Measurements from ENCODE around the gene VWA1.
"Not testable (repeated sequence)": the region's sequence is repeated elsewhere in the genome, so short reads cannot be mapped to it uniquely, and the experiment has no call there.

VWA1 gene

DNA sequence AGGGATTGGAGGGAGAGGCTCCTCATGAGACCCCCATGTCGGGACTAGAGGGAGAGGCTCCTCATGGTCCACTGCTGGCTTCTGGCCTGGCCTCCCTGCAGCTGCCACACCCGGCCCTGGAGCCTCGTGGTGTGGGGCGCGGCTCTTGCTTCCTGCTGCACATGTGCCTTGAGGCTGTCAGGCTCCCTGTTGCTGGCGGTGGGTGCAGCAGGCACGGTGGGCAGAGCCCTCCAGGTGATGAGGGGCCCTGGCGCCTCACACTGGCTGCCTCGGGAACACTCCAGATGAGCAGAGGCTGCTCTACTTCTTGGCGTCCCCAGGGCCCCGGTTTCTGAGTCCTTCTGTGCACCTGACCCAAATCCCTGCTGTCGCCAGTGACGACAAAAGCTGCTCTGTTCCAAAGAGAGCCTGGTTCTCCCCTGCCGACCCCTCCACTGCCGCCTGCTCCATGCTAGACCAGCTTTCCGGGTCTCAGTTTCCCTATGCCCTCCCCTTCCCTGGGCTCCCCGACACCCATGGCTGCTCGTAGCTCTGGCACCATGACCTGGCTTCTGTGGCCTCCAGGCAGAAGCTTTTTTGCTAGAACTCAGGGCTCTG, 26.3 kb downstream of the VWA1 start:
- no peak for DNase-seq

GRCh38 chr1:1462318-1462966, 27.0 kb downstream of the VWA1 start:
- DNase-seq: no peak

- DNase-seq: no peak
These were observed 27.8 kb downstream of the VWA1 start for GRCh38 chr1:1463312-1463711.

- DNase-seq: not testable (repeated sequence)
These were observed 32.9 kb downstream of the VWA1 start for GRCh38 chr1:1468196-1468985.

GRCh38 chr1:1470626-1471388, 35.3 kb downstream of the VWA1 start:
- DNase-seq: no peak

DNA sequence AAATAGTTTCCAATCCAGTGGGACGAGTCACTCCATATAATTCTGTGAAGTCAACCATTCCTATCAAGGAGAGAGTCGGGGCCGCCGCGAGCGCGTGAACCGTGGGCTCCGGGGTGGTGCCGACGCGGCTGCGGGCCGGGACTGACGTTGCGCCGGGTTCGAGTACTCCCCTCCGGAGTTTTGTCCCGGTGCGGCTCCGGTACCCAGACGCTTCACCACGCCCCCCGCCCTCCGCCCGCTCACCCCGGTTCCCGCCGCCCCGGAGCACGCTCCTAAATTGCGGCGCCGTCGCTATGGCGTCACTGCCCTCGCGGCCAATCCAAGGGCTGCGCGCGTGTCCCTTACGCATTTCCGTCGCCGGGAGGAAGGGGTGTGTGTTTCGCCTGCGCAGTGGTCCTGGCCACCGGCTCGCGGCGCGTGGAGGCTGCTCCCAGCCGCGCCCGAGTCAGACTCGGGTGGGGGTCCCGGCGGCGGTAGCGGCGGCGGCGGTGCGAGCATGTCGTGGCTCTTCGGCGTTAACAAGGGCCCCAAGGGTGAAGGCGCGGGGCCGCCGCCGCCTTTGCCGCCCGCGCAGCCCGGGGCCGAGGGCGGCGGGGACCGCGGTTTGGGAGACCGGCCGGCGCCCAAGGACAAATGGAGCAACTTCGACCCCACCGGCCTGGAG, 36.0 kb downstream of the VWA1 start, which contains the start of gene ATAD3B:
Gene ATAD3B (plus strand): TSS at position 377 of the 664 bp plus-strand sequence. CDS start 120 bp downstream, at position 497.
- peak; percentile 69 to 84 (median 80) for DNase-seq

DNA sequence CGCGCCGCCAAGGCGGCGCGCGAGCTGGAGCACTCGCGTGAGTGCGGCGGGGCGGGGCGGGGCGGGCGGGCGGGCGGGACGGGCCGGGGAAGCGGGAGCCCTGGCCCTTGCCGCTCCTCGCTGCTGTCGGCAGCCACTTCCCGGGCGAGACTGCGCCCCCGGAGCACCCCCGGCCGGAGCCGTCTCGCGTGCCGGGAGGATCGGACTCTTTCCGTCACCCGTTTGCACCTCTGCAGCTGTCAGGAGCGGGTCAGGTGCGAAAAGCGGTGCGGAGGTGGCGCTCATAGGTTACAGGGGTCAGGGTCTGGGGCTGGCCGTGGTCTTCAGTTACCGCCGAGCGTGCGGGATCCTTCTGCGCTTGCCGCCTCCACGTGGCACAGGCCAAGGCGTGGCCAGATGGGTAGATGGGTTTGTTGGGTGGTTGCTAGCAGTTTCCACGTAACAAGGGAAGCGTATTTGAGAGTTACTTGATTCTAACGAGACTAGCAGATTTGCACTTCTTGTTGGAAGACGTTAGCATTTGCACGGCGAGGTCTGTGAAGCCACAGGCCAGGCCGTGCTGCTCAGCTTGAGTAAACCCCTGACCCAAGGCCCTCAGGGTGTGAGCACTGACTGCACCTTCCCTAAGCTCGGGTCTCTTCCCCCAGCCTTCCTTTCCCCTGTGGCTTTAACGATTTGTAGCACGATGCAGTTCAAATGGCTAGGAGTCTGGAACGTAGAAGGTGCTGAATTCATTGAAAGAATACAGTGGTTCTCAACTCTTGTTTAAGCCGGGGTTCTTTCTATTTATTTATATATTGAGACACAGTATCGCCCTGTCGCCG, 36.8 kb downstream of the VWA1 start:
- DNase-seq: not testable (repeated sequence)

DNA sequence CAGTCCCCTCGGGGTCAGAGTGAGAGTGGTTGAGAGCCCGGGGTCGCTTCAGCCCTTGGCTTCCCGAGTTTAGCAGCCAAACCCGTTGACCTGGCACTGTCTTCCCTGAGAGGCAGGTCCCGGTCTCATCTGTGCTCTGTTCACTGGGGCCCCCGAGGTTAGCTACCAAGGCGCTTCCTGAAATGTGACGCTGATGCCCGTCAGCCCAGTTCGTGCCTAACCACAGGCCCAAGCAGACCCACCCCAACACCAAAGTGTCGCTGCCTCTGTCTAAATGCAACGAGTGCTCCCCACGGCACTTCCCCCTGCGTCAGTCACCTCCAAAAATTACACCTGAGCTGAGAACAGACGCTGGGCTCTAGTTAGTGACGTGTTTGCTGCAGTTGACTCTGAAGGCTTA, 40.5 kb downstream of the VWA1 start:
- not testable (repeated sequence) for DNase-seq

GRCh38 chr1:1477206-1477605, 41.7 kb downstream of the VWA1 start:
- no peak for DNase-seq

- no peak for DNase-seq
These were observed 44.3 kb downstream of the VWA1 start for GRCh38 chr1:1479547-1480487.

GRCh38 chr1:1480488-1480867, 45.0 kb downstream of the VWA1 start:
- DNase-seq: not testable (repeated sequence)

- not testable (repeated sequence) for DNase-seq
These were observed 46.3 kb downstream of the VWA1 start for GRCh38 chr1:1481811-1482210.

- DNase-seq: no peak
These were observed 47.4 kb downstream of the VWA1 start for GRCh38 chr1:1482856-1483255.

DNA sequence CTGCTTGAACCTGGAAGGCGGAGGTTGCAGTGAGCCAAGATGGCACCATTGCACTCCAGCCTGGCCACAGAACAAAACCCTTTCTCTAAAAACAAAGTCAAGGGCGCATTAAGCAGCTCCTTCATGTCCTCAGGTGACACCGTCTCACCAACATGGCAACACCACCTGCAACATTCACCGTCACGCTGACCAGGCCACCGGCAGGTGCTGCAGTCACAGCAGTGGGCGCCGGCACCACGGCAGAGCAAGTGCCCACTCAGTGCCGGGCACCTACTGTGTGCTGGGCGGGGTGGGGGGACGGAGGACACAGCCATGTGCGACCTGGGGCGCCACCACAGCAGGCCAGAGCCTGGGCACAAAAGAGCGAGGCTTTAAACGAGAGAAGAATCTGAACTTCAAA, 48.2 kb downstream of the VWA1 start:
- DNase-seq: no peak

DNA sequence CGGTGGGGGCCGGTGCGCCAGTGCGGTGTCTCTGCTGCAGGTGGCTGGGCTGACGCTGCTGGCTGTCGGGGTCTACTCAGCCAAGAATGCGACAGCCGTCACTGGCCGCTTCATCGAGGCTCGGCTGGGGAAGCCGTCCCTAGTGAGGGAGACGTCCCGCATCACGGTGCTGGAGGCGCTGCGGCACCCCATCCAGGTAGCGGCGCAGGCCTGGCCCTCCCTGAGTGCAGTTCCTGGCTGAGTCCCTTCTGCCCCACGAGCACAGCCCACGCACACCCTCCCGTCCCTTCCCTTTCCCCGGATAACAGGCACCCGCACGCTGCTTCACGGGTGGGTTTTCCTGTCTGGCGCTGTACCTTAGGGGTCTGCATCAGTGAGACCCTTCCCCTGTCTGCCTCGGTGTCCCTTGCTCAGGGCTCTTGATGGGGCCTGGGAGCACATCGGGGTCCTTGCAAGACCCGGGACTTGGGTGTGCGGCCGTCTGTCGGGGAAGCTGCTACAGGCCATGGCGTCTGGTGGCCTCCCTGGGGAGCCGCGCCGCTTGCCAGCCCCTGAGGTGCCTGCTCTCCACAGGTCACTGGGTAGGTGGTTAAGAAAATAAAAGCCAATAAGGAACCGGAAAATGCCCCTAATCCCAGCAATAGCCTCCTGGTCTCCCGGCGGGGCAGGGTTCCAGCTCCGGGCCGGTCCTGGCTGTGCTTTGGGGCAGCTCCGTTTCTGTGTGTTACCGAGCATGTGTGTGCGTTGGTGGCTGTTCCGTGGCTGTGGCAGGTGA, 49.7 kb downstream of the VWA1 start:
- DNase-seq: not testable (repeated sequence)

DNA sequence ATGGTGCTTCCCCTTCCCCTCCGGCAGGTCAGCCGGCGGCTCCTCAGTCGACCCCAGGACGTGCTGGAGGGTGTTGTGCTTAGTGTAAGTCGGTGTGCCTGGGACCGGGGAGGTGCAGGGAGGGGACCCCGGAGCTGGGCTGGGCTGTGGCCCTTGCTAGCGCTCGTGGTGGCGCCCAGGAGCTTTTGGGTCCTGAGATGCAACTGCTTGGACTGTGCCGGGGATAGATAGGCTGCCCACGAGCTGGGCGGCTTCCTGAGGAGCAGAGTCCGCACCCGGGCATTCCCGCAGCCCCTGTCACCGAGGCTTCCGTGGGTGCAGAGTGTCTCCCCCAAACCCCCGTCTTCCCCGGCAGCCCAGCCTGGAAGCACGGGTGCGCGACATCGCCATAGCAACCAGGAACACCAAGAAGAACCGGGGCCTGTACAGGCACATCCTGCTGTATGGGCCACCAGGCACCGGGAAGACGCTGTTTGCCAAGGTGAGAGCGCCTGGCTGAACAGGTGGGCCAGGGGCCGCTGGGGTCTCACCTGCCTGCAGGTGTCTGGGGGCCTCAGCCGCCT, 50.3 kb downstream of the VWA1 start:
- DNase-seq: not testable (repeated sequence)

GRCh38 chr1:1487701-1488100, 52.2 kb downstream of the VWA1 start:
- no peak for DNase-seq

DNA sequence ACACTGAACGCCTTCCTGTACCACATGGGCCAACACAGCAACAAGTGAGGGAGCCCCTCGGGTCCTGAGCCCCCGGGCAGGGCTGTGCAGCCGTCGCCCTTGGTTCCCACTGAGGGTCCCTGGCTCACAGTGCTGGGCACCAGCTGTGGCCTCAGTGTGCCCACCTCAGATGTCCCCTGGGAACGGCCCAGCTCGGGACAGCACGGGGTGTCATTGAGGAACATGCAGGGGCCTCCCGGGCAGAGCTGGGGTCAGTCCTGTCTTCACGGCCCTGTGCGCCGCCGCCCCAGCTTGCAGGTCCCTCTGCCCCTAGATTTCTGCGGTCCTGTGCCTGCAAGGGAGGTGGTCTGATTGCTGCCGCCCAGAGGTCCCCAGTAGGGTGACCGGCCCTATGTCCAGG, 53.7 kb downstream of the VWA1 start:
- no peak for DNase-seq

GRCh38 chr1:1489861-1490260, 54.4 kb downstream of the VWA1 start:
- no peak for DNase-seq
